Peyer's patch (tissue), 4 donors: ENCODE measurements around the gene ITSN1.

ENCODE experiments used
- CTCF ChIP-seq, 6 experiments: fragments of 450-650 bp in 4 of 6; fragments of 200-600 bp in 2 of 6; sonication (generic) in 1 of 6; IDR thresholded peaks; one replicate each; pipeline ENCODE4 v1.5.1; 2017 to 2019; ENCODE audit warnings: antibody characterized with exemption in 6 of 6, mild to moderate bottlenecking in 3 of 6, moderate library complexity in 1 of 6
- POLR2A ChIP-seq, 2 donors: fragments of 450-650 bp; IDR thresholded peaks; one replicate each; pipeline ENCODE4 v1.5.1; 2017; ENCODE audit warnings: antibody characterized with exemption in 2 of 2, mild to moderate bottlenecking in 2 of 2, moderate library complexity in 2 of 2

- TF ChIP-seq CTCF (IDR thresholded peaks at IDR 0.05) (no peak), POLR2A (IDR thresholded peaks at IDR 0.05) (no peak)
Measured at GRCh38 chr21:33770542-33770941, 128.2 kb downstream of the ITSN1 start.
